Thymus (tissue), 11 donors: ENCODE measurements around the gene MPZL1. TPM values are rescaled to one million over a fixed set of nuclear protein-coding genes. Genes with fewer than 3 reads are reported as not detected.

Experiments used
- DNase-seq, 9 donors: peaks; one replicate each; pipeline ENCODE4 v3.0.0-alpha.2; 2013; ENCODE audit warnings: low spot score in 9 of 9, low read depth in 6 of 9, missing footprints in 1 of 9
- H3K27ac ChIP-seq, 2 donors: one replicate each; pipeline ENCODE4 v1.5.1; 2013; ENCODE audit warnings: control low read depth in 1 of 2, low read depth in 1 of 2, low read length in 1 of 2, mild to moderate bottlenecking in 1 of 2, moderate library complexity in 1 of 2
- H3K27me3 ChIP-seq, 2 donors: one replicate each; pipeline ENCODE4 v1.5.1; 2013; ENCODE audit warnings: low read length in 1 of 2; ENCODE audit not compliant: control insufficient read depth in 2 of 2, insufficient read depth in 1 of 2
- H3K36me3 ChIP-seq, 2 donors: one replicate each; pipeline ENCODE4 v1.5.1; 2013; ENCODE audit warnings: low read length in 1 of 2, mild to moderate bottlenecking in 1 of 2, moderate library complexity in 1 of 2; ENCODE audit not compliant: control insufficient read depth in 2 of 2, insufficient read depth in 2 of 2
- H3K4me1 ChIP-seq, 2 donors: one replicate each; pipeline ENCODE4 v1.5.1; 2013; ENCODE audit warnings: low read length in 2 of 2; ENCODE audit not compliant: control insufficient read depth in 2 of 2, insufficient read depth in 2 of 2
- H3K4me3 ChIP-seq, 2 donors: one replicate each; pipeline ENCODE4 v1.5.1; 2013; ENCODE audit warnings: low read length in 2 of 2, control low read depth in 1 of 2, mild to moderate bottlenecking in 1 of 2
- H3K9me3 ChIP-seq, 2 donors: one replicate each; pipeline ENCODE4 v1.5.1; 2013; ENCODE audit warnings: low read length in 1 of 2, mild to moderate bottlenecking in 1 of 2; ENCODE audit not compliant: control insufficient read depth in 2 of 2, insufficient read depth in 1 of 2
- WGBS: extraction: QIAGEN DNeasy Blood & Tissue Kit; methylation state at CpG from one replicate; pipeline ENCODE4 v1.1.7; 2013; 5-methylcytosine and 5-hydroxymethylcytosine counted together
- polyA plus RNA-seq: library from polyadenylated mRNA; stranded (reverse); fragments of 200-250 nt; gene quantifications from one replicate; pipeline ENCODE4 v1.2.3, GENCODE V29; 2013
- total RNA-seq: library from RNA; stranded (reverse); fragments of 120-200 nt; gene quantifications from one replicate; pipeline ENCODE4 v1.2.4, GENCODE V29; 2013
- donor health status: healthy.

Gene MPZL1
- total and polyA plus RNA-seq, 2 donors, result 23.4 to 26.0 TPM

GRCh38 chr1:167786502-167786901 is 64.7 kb downstream of the MPZL1 start:
- Histone ChIP-seq H3K4me1 (no peaks in the 10 kb centered on the region), H3K27me3 (no peaks in the 10 kb centered on the region), H3K9me3 (no peaks in the 10 kb centered on the region), H3K27ac (no peak overlapping the region), H3K4me3 (no peak overlapping the region), H3K36me3 (peaks cover 7 to 8% of the 10 kb centered on the region in 2 donors)
- WGBS, result 94% methylated on average over 5 of the region's 5 CpGs
- DNase-seq, result no peak

- Histone ChIP-seq H3K27me3 (no peaks in the 10 kb centered on the region), H3K9me3 (no peaks in the 10 kb centered on the region), H3K4me3 (no peak overlapping the region), H3K27ac (no peak overlapping the region), H3K4me1 (no peaks in the 10 kb centered on the region), H3K36me3 (peaks cover 7 to 8% of the 10 kb centered on the region in 2 donors)
- no peak for DNase-seq
- 94% methylated on average over 3 of the region's 3 CpGs for WGBS
Measured at GRCh38 chr1:167789501-167789900, 67.7 kb downstream of the MPZL1 start.

GRCh38 chr1:167790117-167790516 is 68.3 kb downstream of the MPZL1 start:
- Histone ChIP-seq H3K27ac (no peak overlapping the region), H3K27me3 (no peaks in the 10 kb centered on the region)
- 55% methylated on average over 5 of the region's 5 CpGs for WGBS

GRCh38 chr1:167791281-167792187 is 69.8 kb downstream of the MPZL1 start:
- H3K9me3 ChIP-seq, result no peaks in the 10 kb centered on the region
- no peaks in the 10 kb centered on the region for H3K27me3 ChIP-seq
- no peak overlapping the region for H3K27ac ChIP-seq
- DNase-seq, result no peak
- no peak overlapping the region for H3K4me3 ChIP-seq
- WGBS, result 78% methylated on average over 5 of the region's 5 CpGs
- no peaks in the 10 kb centered on the region for H3K4me1 ChIP-seq
- H3K36me3 ChIP-seq, result peaks cover 7 to 8% of the 10 kb centered on the region in 2 donors

More at GRCh38 chr1:167790117-167790516, 68.3 kb downstream of the MPZL1 start:
- Histone ChIP-seq H3K4me1 (no peaks in the 10 kb centered on the region), H3K4me3 (no peak overlapping the region), H3K36me3 (peaks cover 7 to 8% of the 10 kb centered on the region in 2 donors), H3K9me3 (no peaks in the 10 kb centered on the region)
- DNase-seq, result no peak

- H3K4me1 ChIP-seq, result no peaks in the 10 kb centered on the region
- H3K36me3 ChIP-seq, result peaks cover 7 to 8% of the 10 kb centered on the region in 2 donors
- WGBS, result 91% methylated on average over 4 of the region's 4 CpGs
- DNase-seq, result no peak
- H3K9me3 ChIP-seq, result no peaks in the 10 kb centered on the region
- H3K27me3 ChIP-seq, result no peaks in the 10 kb centered on the region
- no peak overlapping the region for H3K27ac ChIP-seq
- no peak overlapping the region for H3K4me3 ChIP-seq
Measured at GRCh38 chr1:167792188-167792565, 70.4 kb downstream of the MPZL1 start.

GRCh38 chr1:167794043-167794442 is 72.3 kb downstream of the MPZL1 start:
- Histone ChIP-seq H3K27ac (peak overlapping the region in 1 of 2 donors; percentile 4), H3K27me3 (no peaks in the 10 kb centered on the region), H3K4me1 (no peaks in the 10 kb centered on the region), H3K4me3 (no peak overlapping the region), H3K36me3 (peaks cover 3 to 8% of the 10 kb centered on the region in 2 donors), H3K9me3 (no peaks in the 10 kb centered on the region)
- WGBS, result 97% methylated on average over 1 of the region's 1 CpG
- no peak for DNase-seq

GRCh38 chr1:167795810-167796740 is 74.3 kb downstream of the MPZL1 start:
- no peak overlapping the region for H3K4me3 ChIP-seq
- DNase-seq, result no peak
- H3K9me3 ChIP-seq, result no peaks in the 10 kb centered on the region
- H3K27ac ChIP-seq, result peak overlapping the region in 1 of 2 donors; percentile 8
- no peaks in the 10 kb centered on the region for H3K27me3 ChIP-seq
- 94% methylated on average over 10 of the region's 10 CpGs for WGBS
- no peaks in the 10 kb centered on the region for H3K36me3 ChIP-seq
- H3K4me1 ChIP-seq, result no peaks in the 10 kb centered on the region

GRCh38 chr1:167797015-167797414 is 75.2 kb downstream of the MPZL1 start:
- no peaks in the 10 kb centered on the region for H3K4me1 ChIP-seq
- H3K36me3 ChIP-seq, result no peaks in the 10 kb centered on the region
- DNase-seq, result peak in 1 of 9 donors; percentile 43
- WGBS, result 9% methylated on average over 2 of the region's 2 CpGs
- peak overlapping the region in 1 of 2 donors; percentile 50 for H3K27ac ChIP-seq
- H3K9me3 ChIP-seq, result no peaks in the 10 kb centered on the region
- H3K4me3 ChIP-seq, result no peak overlapping the region
- no peaks in the 10 kb centered on the region for H3K27me3 ChIP-seq

- DNase-seq, result no peak
- Histone ChIP-seq H3K27ac (no peak overlapping the region), H3K4me3 (no peak overlapping the region), H3K27me3 (no peaks in the 10 kb centered on the region), H3K9me3 (no peaks in the 10 kb centered on the region), H3K4me1 (peaks cover 0 to 9% of the 10 kb centered on the region in 2 donors), H3K36me3 (no peaks in the 10 kb centered on the region)
- WGBS, result 95% methylated on average over 4 of the region's 4 CpGs
Measured at GRCh38 chr1:167798952-167799351, 77.2 kb downstream of the MPZL1 start.
